ENCODE results near the gene NFKBIE.

The NFKBIE gene

GRCh38 chr6:44256775-44257024 is 8.7 kb downstream of the NFKBIE start:
- H3K36me3 ChIP-seq (ENCODE audit: insufficient read depth, low read length): peaks cover 44% of the 10 kb centered on the region; the same call in 1 of the 2 replicates
- H3K79me2 ChIP-seq (ENCODE audit: insufficient read depth, low read length): peaks cover 37% of the 10 kb centered on the region

GRCh38 chr6:44255871-44256774 is 9.2 kb downstream of the NFKBIE start:
- Histone ChIP-seq H4K20me1 (ENCODE audit: insufficient read depth, low read length, poor library complexity, severe bottlenecking) (peaks cover 44% of the 10 kb centered on the region), H2AFZ (ENCODE audit: low read length) (0 out of 2 replicates have a peak overlapping the region, but pooled peaks have one; percentile 90), H3K79me2 (ENCODE audit: insufficient read depth, low read length) (peaks cover 41% of the 10 kb centered on the region), H3K36me3 (ENCODE audit: insufficient read depth, low read length) (peaks cover 50% of the 10 kb centered on the region), H3F3A (ENCODE audit: low read depth) (peaks cover 22% of the 10 kb centered on the region), H3K4me2 (ENCODE audit: low read depth, low read length, poor library complexity, severe bottlenecking) (peak overlapping the region; percentile 94), H3K4me3 (ENCODE audit: low read length, poor library complexity, severe bottlenecking) (peak overlapping the region; percentile 77), H3K9me3 (ENCODE audit: insufficient read depth, low read depth, low read length) (no peaks in the 10 kb centered on the region), H3K27me3 (ENCODE audit: insufficient read depth, low read length, poor library complexity, severe bottlenecking) (no peaks in the 10 kb centered on the region), H3K4me1 (ENCODE audit: insufficient read depth, low read length, poor library complexity, severe bottlenecking) (peaks cover 21% of the 10 kb centered on the region), H3K9me2 (replicated peaks; ENCODE audit: low read depth, low read length) (no peaks in the 10 kb centered on the region), H3K9ac (ENCODE audit: low read depth, low read length, poor library complexity, severe bottlenecking) (peak overlapping the region; percentile 70)
- TF ChIP-seq EZH2phosphoT487 (IDR thresholded peaks at IDR 0.05; ENCODE audit: borderline replicate concordance): no peak
- no peak for TF ChIP-seq CTCF (conservative IDR thresholded peaks at IDR 0.05; ENCODE audit: low read length)

More at GRCh38 chr6:44256775-44257024, 8.7 kb downstream of the NFKBIE start:
- Histone ChIP-seq H3F3A (ENCODE audit: low read depth) (peaks cover 19% of the 10 kb centered on the region), H4K20me1 (ENCODE audit: insufficient read depth, low read length, poor library complexity, severe bottlenecking) (peaks cover 39% of the 10 kb centered on the region), H3K9me2 (replicated peaks; ENCODE audit: low read depth, low read length) (no peaks in the 10 kb centered on the region), H3K4me1 (ENCODE audit: insufficient read depth, low read length, poor library complexity, severe bottlenecking) (peaks cover 24% of the 10 kb centered on the region), H3K4me2 (ENCODE audit: low read depth, low read length, poor library complexity, severe bottlenecking) (peak overlapping the region; percentile 94), H3K9me3 (ENCODE audit: insufficient read depth, low read depth, low read length) (no peaks in the 10 kb centered on the region), H3K9ac (ENCODE audit: low read depth, low read length, poor library complexity, severe bottlenecking) (peak overlapping the region; percentile 70), H2AFZ (ENCODE audit: low read length) (peak overlapping the region; percentile 90), H3K27me3 (ENCODE audit: insufficient read depth, low read length, poor library complexity, severe bottlenecking) (no peaks in the 10 kb centered on the region), H3K4me3 (ENCODE audit: low read length, poor library complexity, severe bottlenecking) (peak overlapping the region; percentile 77)
- TF ChIP-seq CTCF (conservative IDR thresholded peaks at IDR 0.05; ENCODE audit: low read length) (no peak), EZH2phosphoT487 (IDR thresholded peaks at IDR 0.05; ENCODE audit: borderline replicate concordance) (no peak)

- H3F3A ChIP-seq (ENCODE audit: low read depth): peaks cover 22% of the 10 kb centered on the region
- TF ChIP-seq EZH2phosphoT487 (IDR thresholded peaks at IDR 0.05; ENCODE audit: borderline replicate concordance) (no peak), CTCF (conservative IDR thresholded peaks at IDR 0.05; ENCODE audit: low read length) (no peak)
- H3K4me3 ChIP-seq (ENCODE audit: low read length, poor library complexity, severe bottlenecking): peak overlapping the region; percentile 77
- peak overlapping the region; percentile 94 for H3K4me2 ChIP-seq (ENCODE audit: low read depth, low read length, poor library complexity, severe bottlenecking)
- H3K9me2 ChIP-seq (replicated peaks; ENCODE audit: low read depth, low read length): no peaks in the 10 kb centered on the region
- peaks cover 50% of the 10 kb centered on the region for H3K79me2 ChIP-seq (ENCODE audit: insufficient read depth, low read length)
- H2AFZ ChIP-seq (ENCODE audit: low read length): no peak overlapping the region
- no peaks in the 10 kb centered on the region for H3K9me3 ChIP-seq (ENCODE audit: insufficient read depth, low read depth, low read length)
- H3K4me1 ChIP-seq (ENCODE audit: insufficient read depth, low read length, poor library complexity, severe bottlenecking): peaks cover 23% of the 10 kb centered on the region
- peaks cover 53% of the 10 kb centered on the region for H4K20me1 ChIP-seq (ENCODE audit: insufficient read depth, low read length, poor library complexity, severe bottlenecking)
- peaks cover 59% of the 10 kb centered on the region for H3K36me3 ChIP-seq (ENCODE audit: insufficient read depth, low read length)
- no peaks in the 10 kb centered on the region for H3K27me3 ChIP-seq (ENCODE audit: insufficient read depth, low read length, poor library complexity, severe bottlenecking)
- H3K9ac ChIP-seq (ENCODE audit: low read depth, low read length, poor library complexity, severe bottlenecking): peak overlapping the region; percentile 70
Measured at GRCh38 chr6:44255105-44255808, 10.1 kb downstream of the NFKBIE start.
